ENCODE results near the gene ABHD14A.

Gene ABHD14A

DNA sequence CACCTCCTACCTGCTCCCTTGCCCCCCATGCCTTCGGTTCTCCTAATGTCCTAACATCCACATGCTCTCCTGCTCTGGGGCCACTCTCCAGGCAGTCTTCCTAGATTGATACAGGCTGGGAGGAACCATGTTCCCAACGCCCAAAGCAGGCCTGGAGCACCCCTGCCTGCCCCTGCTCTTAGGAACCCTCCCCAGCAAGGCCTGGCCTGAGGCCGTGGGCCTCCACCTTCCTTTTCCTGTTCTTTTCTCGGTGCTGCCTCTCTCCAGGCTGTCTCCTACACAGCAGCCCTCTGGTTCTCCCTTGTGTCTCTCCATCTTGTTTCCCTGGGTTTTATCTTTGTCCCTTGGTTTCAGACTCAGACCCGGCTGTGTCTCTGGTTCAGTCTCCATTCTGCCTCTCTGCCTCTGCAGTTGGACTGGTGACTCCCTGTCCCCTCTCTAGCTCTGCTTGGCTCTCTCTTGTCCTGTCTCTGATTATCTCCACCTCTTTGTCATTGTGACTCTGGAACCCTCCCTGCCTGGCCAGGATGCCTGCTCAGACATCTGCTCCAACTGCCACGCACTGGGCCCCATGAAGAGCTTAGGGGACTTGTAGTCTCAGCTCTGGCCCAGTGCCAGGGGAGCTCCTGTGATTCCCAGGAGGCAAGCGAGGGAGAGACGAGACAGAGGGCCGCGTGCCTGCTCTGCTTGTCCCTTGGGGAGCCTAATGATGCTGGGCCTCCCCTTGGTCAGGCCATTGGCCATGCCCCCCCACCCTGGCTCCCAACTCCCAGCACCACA lies 46.8 kb downstream of the ABHD14A start:
- no peak for DNase-seq

DNA sequence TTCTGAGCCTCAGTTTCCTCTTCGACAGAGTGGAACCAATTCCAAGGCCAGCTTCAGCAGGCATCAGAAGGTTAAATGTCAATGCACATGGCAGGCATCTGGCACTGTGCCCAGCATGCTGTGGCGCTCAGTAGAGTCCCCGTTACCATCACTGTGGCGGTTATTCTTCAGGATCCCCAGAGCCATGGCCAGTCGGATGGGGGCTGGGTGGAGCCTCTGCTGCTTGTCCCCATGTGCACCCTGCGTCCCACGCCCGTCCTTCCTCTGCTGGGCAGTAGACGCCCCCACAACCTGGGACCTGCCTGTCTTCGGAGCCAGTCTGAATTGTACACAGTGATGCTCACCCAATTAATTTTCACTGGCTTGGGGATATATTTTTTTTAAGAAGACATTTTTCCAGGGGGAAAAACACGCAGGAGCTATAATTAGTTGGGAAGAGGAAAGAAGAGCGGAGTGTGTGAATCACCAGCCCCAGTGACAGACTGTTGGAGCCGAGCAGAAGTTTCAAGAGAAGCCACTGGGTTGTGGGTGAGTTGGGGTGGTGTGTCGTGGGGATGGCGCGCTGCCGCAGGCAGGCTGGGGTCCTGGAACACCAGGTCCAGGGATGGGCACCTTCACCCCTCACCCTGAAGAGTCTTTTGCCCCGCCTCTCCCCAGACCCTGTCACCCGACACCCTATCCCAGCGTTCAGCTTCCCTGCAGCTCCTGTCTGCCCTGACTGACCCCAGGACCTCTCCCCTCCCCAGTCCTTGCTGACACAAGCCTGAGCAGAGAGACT lies 47.6 kb downstream of the ABHD14A start:
- DNase-seq = no peak

GRCh38 chr3:52023101-52023770 lies 48.4 kb downstream of the ABHD14A start:
- no peak for DNase-seq

- no peak for DNase-seq
Observed at GRCh38 chr3:52023860-52024764, 49.2 kb downstream of the ABHD14A start.

DNA sequence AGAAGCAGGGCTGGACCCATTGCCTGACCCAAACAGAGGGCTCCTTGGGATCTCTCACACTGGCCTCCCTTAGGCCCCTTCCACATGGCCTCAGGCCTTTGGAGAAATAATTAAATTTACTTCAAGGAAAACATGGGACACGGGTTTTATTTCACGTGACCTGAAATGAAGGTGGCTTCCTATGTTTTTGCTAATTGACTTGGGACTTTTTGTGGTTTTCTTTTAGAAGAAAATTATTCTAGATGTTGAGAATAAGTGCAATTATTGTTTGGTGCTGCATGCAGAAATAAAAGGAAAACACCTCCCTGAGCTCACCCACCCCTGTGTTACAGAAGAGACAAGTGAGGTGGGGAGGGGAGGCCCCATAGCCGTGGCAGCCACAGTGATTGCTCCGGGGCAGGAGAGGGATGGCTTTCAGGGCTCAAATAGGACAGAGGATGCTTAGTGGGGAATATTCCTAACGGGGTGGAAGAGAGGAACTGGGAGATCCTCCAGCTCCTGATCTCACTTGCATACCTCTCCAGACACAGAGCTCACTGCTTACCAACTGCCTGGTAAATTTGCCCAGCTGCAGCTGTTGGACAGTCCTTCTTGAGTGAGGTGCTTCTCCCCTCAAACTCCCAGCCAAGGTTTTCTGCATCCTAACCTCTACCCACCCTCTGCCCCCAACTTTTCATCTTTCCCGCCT lies 50.0 kb downstream of the ABHD14A start:
- no peak for DNase-seq

DNA sequence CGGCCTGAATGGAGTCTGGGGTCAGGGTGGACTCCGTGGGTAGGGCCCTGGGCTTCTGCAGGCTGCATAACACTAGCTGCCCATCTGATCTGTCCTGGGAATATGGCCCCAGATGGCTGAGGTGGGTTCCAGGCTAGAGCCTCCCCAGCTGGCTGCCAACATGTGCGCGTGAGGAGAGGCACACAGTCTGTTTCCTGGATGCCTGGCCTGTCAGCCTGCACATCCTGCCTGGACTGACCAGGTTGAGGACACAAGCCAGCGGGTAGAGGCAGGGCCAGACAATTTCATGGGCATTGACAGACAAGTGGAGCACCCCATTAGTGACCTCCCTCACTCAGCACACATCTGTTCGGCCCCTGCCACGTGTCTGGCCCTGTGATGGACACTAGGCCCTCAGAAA lies 50.6 kb downstream of the ABHD14A start:
- no peak for DNase-seq

- DNase-seq = no peak
Observed at GRCh38 chr3:52026041-52026440, 51.2 kb downstream of the ABHD14A start.

- DNase-seq = no peak
Observed at GRCh38 chr3:52028572-52028971, 53.7 kb downstream of the ABHD14A start.

- no peak for DNase-seq
Observed at GRCh38 chr3:52029053-52029452, 54.2 kb downstream of the ABHD14A start.

DNA sequence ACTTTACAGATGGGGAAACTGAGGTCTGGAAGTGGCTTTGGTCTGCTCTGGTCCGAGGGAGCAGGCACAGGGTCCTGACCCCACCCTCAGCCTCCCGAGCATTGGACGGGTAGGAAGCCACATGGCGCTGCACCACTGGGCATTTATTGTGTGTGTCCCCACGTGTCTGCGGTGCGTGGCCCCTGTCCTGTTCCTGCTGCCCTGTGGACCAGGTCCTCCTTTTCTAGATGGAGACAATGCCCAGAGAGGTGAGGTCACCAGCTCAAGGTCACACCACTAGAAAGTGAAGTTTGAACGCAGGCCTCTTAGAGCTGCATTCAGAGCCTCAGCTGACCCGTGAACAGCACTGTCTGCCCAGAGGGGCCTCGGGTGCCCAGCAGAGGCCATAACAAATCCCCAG lies 54.7 kb downstream of the ABHD14A start:
- no peak for DNase-seq
